Measurements from ENCODE around the gene PPP1R14B. TPM values are rescaled to one million over a fixed set of nuclear protein-coding genes. Genes with fewer than 3 reads are reported as not detected.

PPP1R14B gene
- polyA plus RNA-seq, 3 donors: 59.6 to 85.8 (median 69.1) TPM

DNA sequence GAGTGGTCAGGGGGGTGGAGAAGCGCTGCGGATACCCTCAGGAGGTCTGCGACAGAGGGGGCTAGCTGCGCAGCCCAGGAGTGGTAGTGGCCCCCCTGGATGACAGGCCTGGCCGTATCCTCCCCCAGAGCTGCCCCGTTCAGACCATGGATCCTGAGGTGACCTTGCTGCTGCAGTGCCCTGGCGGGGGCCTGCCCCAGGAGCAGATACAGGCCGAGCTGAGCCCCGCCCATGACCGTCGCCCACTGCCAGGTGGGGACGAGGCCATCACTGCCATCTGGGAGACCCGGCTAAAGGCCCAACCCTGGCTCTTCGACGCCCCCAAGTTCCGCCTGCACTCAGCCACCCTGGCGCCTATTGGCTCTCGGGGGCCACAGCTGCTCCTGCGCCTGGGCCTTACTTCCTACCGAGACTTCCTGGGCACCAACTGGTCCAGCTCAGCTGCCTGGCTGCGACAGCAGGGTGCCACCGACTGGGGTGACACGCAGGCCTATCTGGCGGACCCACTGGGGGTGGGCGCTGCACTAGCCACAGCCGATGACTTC is 20.2 kb downstream of the PPP1R14B start:
- no peak for DNase-seq (ENCODE audit: extremely low read depth in 1 of 11, low read depth in 9 of 11, low spot score in 4 of 11)

DNA sequence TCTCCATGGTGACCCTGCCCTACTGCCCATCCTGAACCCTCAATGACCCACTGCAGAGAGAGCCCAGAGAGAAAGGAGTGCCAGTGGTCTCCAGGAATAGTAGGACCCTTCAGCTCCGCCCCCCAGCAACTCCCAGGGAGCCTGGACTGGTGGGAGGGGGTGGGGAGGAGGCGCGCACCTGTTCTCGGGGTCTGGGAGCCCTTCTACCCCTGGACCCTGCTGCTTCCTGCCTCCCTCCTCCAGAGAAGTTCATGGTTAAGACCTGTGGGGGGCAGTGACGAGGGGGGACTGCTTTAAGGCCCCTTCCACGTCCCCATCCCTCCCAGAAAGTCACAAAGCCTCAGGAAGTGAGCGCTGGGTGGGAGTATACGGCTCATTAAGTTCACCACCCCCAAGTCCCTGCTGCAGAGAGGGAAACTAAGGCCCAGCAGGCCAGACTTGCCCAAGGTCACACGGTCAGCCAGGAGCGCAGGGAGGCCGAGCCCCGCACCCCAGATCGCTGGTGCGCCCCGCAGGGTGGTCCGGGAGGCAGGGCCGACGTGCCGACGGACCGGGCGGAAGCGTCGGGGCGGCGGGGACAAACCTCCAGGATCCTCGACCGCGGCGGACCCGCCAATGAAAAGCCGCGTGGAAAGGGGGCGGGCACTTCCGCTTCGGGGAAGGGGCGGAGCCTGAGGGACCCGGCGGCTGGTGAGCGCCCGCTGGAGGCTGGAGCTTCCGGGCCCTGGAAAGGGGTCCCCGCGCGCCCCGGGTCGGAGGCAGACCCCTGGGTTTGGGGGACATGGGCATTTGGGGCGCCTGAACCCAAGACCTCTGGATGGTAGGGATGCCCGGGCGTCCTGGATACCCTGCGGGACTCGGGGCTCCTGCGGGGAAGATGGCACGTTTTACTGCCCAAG is 20.9 kb downstream of the PPP1R14B start, which contains the start of the genes NUDT22 and TRPT1:
Gene NUDT22 (plus strand): TSS at position 667 of the 899 bp plus-strand sequence. CDS start 379 bp downstream, outside the sequence.
Gene TRPT1 (minus strand): TSS at position 579 of the 899 bp plus-strand sequence. CDS start 326 bp downstream, at position 253.
- DNase-seq (ENCODE audit: extremely low read depth in 1 of 11, low read depth in 9 of 11, low spot score in 4 of 11): peak in 9 of 11 donors; percentile 67 to 89 (median 82)

DNA sequence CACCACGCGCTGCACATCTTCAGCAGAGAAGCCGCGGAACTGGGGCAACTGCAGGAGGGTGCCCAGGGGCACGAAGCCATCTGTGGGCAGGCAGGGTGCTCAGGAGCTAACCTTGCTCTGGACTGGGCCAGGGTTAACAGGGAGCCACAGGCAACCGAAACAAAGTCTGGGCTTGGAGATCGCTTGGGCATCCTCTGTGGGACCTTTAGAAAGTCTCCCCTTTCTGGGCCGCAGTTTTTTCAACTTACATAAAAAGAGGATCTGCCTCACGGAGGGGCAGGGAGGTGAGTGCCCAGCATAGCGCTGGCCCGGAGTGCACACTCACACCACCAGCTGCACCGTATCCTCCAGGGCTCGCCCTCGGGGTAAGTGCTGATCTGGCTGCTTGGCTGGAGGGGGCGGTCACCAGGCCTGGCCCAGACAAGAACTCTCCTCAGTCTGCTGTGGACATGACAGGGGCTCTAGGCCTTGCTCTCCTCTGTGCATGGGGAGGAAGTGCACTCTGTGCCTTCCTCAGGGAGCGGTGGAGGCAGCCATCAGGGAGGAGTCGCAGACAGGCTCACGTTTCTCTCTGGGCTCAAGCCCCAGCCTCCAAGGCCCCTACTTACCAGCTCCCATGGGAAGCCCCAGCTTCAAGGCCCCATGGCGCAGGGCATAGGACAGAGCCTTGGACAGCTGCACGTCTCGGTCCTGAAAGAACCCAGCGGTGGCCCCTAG is 21.7 kb downstream of the PPP1R14B start:
- DNase-seq (ENCODE audit: extremely low read depth in 1 of 11, low read depth in 9 of 11, low spot score in 4 of 11): no peak

DNA sequence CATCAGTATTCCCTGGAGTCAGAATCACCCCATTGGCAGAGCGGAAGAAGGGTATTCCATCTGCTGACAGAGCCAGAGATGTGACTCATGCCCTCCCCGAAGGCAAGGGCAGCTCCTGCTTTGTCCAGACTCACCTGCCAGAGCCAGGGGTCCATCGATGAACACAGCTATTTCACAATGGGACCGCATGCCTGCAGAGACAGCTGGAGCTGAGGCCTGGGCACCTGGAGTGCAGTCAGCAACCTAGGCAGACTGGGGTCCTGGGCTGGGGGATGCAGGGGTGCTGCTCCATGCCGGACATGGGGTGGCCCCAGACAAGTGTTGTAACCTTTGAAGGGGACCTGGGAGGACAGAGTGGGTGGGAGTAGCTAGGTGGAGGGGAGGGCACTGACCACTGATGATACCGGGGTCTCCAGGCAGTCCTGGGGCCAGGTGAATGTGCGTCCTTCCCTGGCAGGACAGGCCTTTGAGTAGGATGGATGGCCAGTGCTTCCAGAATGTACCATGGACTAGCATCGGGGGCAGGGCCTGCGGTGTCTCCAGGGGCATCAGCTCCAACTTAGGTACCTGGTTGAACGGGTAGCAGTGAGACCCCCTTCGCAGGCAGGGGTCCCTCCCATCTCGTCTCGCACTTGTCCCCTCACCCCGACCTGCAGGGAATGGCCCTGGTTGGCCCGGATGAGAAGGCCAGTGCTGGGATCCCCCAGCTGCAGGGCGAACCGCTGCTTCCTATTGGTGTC is 22.4 kb downstream of the PPP1R14B start:
- no peak for DNase-seq (ENCODE audit: extremely low read depth in 1 of 11, low read depth in 9 of 11, low spot score in 4 of 11)

DNA sequence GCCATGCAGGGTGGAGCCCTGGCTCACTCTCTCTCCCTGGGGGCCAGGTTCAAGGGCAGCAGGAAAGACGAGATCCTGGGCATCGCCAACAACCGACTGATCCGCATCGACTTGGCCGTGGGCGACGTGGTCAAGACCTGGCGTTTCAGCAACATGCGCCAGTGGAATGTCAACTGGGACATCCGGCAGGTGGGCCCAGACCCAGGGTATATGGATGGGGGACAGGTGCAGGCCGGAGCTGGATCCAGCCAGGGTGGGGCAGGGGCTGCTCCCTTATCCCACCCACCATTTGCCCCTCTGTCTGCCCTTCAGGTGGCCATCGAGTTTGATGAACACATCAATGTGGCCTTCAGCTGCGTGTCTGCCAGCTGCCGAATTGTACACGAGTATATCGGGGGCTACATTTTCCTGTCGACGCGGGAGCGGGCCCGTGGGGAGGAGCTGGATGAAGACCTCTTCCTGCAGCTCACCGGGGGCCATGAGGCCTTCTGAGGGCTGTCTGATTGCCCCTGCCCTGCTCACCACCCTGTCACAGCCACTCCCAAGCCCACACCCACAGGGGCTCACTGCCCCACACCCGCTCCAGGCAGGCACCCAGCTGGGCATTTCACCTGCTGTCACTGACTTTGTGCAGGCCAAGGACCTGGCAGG is 23.6 kb downstream of the PPP1R14B start:
- no peak for DNase-seq (ENCODE audit: extremely low read depth in 1 of 11, low read depth in 9 of 11, low spot score in 4 of 11)

DNA sequence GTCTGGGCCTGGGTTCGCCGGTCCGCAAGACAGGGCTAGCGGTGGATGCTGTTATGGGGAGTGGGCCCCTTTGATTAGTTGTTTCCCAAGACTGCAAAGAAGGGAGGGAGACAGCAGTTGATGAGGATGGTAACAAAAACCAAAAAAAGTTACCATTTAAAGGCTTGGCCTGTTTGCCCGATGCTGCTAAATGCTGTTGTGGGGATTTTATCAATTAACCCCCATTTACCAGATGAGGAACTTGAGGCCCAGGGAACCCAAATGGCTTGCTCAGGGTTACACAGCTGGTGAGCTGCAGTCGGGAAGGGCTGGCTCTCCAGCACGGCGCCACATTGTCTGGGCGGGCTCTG is 24.1 kb downstream of the PPP1R14B start:
- DNase-seq (ENCODE audit: extremely low read depth in 1 of 11, low read depth in 9 of 11, low spot score in 4 of 11): no peak

DNA sequence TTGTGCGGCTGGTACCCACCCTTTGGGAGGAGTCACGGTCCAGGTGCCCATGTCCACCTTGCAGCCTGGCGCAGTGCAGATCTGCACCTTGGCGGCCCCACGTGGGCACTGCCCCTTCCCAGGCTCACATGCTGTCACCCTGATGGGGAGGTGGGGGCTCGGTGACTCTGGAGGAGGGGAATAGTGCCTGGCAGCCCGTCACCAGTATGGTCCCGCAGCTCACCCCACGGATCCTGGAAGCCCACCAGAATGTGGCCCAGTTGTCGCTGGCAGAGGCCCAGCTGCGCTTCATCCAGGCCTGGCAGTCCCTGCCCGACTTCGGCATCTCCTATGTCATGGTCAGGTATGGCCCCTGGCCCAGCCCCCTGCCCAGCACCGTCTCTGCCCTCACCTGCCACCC is 25.9 kb downstream of the PPP1R14B start:
- no peak for DNase-seq (ENCODE audit: extremely low read depth in 1 of 11, low read depth in 9 of 11, low spot score in 4 of 11)

DNA sequence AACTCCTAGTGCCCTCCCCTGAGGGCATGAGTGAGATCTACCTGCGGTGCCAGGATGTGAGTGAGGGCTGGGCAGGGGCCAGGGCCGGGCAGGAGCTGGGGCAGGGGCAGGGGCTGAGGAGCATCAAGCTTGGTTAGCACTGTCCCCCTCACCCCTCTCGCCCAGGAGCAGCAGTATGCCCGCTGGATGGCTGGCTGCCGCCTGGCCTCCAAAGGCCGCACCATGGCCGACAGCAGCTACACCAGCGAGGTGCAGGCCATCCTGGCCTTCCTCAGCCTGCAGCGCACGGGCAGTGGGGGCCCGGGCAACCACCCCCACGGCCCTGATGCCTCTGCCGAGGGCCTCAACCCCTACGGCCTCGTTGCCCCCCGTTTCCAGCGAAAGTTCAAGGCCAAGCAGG is 26.5 kb downstream of the PPP1R14B start:
- no peak for DNase-seq (ENCODE audit: extremely low read depth in 1 of 11, low read depth in 9 of 11, low spot score in 4 of 11)

DNA sequence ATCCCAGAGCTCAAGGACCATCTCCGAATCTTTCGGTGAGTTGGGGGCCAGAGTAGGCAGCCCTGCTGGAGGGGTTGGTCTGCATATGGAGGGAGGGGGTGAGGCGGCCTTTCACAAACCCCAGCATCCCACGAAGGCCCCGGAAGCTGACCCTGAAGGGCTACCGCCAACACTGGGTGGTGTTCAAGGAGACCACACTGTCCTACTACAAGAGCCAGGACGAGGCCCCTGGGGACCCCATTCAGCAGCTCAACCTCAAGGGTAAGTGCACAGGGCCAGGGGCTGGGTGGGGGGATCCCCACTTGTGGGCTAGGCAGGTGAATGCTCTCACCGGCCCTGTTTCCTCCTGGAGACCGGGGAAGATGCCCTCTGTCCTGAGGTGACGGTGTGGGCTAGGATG is 27.0 kb downstream of the PPP1R14B start:
- no peak for DNase-seq (ENCODE audit: extremely low read depth in 1 of 11, low read depth in 9 of 11, low spot score in 4 of 11)

DNA sequence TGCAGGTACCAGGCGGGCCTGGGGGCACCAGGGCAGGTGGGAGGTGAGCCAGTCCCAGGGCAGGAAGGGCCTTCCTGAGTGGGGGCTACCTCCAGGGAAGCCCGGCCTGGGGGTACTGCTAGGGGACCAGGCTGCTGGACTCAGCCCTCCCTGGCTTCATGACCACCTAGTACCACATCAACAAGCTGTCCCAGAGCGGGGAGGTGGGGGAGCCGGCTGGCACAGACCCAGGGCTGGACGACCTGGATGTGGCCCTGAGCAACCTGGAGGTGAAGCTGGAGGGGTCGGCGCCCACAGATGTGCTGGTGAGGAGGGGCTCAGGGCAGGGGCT is 27.4 kb downstream of the PPP1R14B start:
- no peak for DNase-seq (ENCODE audit: extremely low read depth in 1 of 11, low read depth in 9 of 11, low spot score in 4 of 11)

DNA sequence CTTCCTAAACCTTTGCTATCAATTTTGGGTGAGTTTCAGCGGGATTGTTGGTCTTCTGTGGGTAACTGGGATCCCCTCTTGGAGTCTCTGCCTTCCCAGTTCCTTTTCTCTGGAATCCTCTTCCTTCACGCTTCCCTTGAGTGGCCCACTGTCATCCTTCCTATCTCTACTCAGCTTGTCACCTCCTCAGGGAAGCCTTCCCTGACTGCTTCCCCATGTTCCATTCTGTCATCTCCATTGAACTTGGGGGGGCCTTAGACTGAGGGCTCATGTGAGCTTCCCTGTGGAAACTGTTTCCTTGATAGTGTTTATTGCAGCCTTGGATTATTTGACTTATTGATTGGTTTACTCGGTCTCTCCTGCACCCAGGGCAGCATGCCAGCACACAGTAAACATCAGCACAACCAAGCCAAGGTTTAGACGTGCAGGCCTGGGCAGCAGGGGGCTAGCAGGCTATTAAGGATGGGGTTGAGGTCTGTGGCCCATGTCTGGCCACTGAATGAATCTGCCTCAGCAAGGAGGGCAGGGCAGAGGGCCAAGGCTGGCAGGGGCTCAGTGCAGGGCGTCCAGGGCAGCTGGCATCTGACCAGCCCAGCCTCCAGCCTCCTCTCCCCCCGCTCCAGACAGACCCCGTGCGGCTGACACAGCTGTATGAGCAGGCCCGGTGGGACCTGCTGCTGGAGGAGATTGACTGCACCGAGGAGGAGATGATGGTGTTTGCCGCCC is 28.0 kb downstream of the PPP1R14B start:
- DNase-seq (ENCODE audit: extremely low read depth in 1 of 11, low read depth in 9 of 11, low spot score in 4 of 11): no peak

DNA sequence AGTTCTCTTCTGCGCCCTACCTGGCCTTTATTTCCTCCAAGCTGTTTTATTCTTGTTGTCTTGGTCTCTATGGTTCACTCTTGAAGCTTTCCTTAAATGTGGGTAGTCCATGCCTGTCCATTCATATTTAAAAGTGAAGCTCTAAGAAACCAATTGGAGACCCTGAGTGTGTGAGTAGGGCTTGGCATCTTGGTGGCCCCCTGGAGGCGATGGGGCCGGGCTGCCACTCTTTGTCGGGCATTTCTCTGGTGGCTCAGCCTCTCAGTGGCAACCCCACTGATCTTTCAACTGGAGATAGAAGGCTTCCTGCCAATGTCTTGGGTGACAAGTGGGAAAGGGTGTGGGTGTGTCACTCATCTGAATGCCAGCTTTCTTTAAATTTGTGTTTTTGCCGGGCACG is 29.9 kb downstream of the PPP1R14B start:
- DNase-seq (ENCODE audit: extremely low read depth in 1 of 11, low read depth in 9 of 11, low spot score in 4 of 11): no peak

DNA sequence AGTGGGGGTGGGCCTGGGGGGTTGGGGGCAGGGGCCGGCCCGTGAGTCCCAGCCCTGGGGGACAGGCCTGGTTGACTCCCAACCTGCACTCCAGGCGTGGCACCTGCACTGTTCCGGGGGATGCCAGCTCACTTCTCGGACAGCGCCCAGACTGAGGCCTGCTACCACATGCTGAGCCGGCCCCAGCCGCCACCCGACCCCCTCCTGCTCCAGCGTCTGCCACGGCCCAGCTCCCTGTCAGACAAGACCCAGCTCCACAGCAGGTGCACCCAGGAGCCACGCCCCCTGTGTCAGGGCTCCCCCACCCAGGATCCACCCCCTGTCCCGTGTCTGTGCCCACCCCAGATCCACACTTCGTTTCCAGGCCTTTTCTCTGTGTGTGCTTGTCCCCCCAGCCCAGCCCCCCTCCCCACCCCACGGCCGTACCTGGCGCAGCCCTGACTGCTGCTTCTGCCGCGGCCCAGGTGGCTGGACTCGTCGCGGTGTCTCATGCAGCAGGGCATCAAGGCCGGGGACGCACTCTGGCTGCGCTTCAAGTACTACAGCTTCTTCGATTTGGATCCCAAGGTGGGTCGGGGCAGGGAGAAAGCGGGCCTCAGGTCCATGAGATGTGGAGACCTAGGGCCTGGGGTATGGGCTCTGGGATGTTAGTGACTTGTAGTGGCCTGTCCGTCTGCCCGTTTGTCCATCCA is 35.4 kb downstream of the PPP1R14B start:
- no peak for DNase-seq (ENCODE audit: extremely low read depth in 1 of 11, low read depth in 9 of 11, low spot score in 4 of 11)

DNA sequence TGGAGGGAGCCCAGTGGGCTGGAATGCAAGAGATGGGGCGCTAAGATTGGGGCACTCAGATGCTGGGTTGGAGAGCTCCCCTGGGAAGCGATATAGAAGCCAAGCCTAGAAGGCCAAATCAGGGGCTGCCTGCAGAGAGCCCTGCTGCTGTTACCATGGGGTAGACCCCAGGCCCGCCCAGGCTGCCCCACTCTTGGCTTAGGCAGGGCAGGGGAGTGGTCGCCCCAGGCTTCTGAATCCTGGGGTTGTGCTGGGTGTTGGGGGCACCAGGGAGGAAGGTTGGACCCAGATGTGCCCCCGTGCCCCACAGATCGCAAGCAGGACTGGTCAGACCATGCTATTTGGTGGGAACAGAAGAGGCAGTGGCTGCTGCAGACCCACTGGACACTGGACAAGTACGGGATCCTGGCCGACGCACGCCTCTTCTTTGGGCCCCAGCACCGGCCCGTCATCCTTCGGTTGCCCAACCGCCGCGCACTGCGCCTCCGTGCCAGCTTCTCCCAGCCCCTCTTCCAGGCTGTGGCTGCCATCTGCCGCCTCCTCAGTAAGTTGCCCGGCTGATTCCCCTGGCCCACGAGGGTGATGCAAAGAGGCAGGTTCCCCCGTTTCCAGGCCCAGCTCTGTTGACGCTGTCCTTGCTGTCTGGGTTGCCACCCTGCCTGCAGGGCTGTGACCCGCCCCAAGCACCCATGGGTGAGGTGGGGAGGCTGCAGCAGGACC is 36.3 kb downstream of the PPP1R14B start:
- no peak for DNase-seq (ENCODE audit: extremely low read depth in 1 of 11, low read depth in 9 of 11, low spot score in 4 of 11)

DNA sequence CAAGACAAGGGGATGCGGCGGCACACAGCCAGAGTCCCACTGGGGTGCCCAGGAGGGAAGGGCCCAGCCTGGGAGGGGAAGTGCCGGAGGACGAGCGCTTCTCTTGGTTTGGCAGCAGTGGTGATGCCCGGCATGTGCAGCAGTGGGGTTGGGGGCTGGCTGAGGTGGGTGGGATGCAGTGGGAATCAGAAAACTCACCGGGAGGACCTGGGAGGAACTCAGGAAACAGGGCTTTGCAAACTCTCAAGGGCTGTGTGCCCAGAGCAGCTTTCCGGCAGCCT is 37.2 kb downstream of the PPP1R14B start:
- no peak for DNase-seq (ENCODE audit: extremely low read depth in 1 of 11, low read depth in 9 of 11, low spot score in 4 of 11)

DNA sequence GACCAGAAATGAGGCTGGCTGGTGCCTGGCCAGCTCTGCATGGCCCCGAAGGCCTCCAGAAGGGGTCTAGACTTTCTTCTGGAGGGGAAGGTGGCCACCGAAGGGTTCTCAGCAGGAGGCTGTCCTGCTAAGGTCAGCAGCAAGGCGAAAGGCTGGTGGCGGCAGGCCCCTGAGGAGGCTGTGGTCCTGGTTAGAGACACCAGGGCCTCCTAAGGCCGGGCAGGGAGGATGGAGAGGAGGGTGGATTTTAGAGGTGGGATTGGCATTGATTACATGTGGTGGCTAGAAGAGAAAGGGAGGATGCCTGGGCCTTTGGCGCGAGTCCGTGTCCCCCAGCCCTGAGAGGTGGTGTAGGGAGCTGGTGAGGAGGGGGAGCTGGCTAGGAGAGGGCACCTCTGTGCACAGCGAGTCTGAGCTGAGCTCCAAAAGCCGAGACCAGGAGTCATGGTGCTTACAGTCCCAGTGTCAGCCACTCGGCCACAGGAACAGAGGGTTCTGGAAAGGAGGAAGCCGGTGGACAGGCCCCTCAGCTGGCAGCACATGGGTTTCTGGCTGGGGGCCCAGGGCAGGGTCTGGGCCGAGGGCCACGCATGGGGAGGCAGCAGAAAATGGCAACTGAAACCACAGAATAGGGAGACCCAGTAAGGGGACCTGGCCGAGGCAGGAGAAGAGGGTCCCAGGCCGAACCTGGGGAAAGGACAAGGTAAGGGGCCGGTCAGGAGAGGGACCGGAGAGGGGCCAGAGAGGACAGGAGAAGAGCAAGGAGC is 37.8 kb downstream of the PPP1R14B start:
- DNase-seq (ENCODE audit: extremely low read depth in 1 of 11, low read depth in 9 of 11, low spot score in 4 of 11): no peak

Data from renal cortex interstitium (tissue), 11 donors.